SK-N-SH treated with all-trans-retinoic acid at 6 μM for 48 hours (cell line): ENCODE data around the gene CLBA1.

Source experiments
- ARNTL ChIP-seq: fragments of 450-650 bp; formaldehyde crosslinking; IDR thresholded peaks from 2 replicates; pipeline ENCODE4 v1.5.0; 2020; ENCODE audit warnings: low read depth, mild to moderate bottlenecking, moderate library complexity, borderline replicate concordance
- BACH2 ChIP-seq: fragments of 250-450 bp; sonication (Bioruptor Pico); IDR thresholded peaks from 2 replicates; pipeline ENCODE4 v1.9.0; 2021; ENCODE audit warnings: mild to moderate bottlenecking, borderline replicate concordance
- CSRNP3 ChIP-seq: fragments of 250-450 bp; sonication (Bioruptor Pico); IDR thresholded peaks from 2 replicates; pipeline ENCODE4 v1.5.1; 2021; ENCODE audit warnings: mild to moderate bottlenecking, moderate library complexity
- GLIS3 ChIP-seq: fragments of 250-450 bp; sonication (Bioruptor Pico); IDR thresholded peaks from 2 replicates; pipeline ENCODE4 v1.5.0; 2020; ENCODE audit warnings: mild to moderate bottlenecking, moderate library complexity
- POU6F1 ChIP-seq: fragments of 250-450 bp; sonication (Bioruptor Pico); IDR thresholded peaks from 2 replicates; pipeline ENCODE4 v1.8.0; 2021; ENCODE audit warnings: low read depth, mild to moderate bottlenecking, moderate library complexity, borderline replicate concordance
- PPARA ChIP-seq: fragments of 250-450 bp; sonication (Bioruptor Pico); IDR thresholded peaks from 2 replicates; pipeline ENCODE4 v1.5.0; 2020; ENCODE audit warnings: mild to moderate bottlenecking, borderline replicate concordance
- SNAI2 ChIP-seq: fragments of 250-450 bp; sonication (Bioruptor Pico); IDR thresholded peaks from 2 replicates; pipeline ENCODE4 v1.5.0; 2020; ENCODE audit warnings: mild to moderate bottlenecking, moderate library complexity
- TOX ChIP-seq: fragments of 250-450 bp; sonication (Bioruptor Pico); IDR thresholded peaks from 2 replicates; pipeline ENCODE4 v1.8.0; 2021; ENCODE audit warnings: mild to moderate bottlenecking, moderate library complexity, borderline replicate concordance
- ZFP30 ChIP-seq: fragments of 450-650 bp; formaldehyde crosslinking; IDR thresholded peaks from 2 replicates; pipeline ENCODE4 v1.5.0; 2022; ENCODE audit warnings: mild to moderate bottlenecking, moderate library complexity
- ZNF70 ChIP-seq: fragments of 450-650 bp; formaldehyde crosslinking; IDR thresholded peaks from 2 replicates; pipeline ENCODE4 v1.5.0; 2020; ENCODE audit warnings: mild to moderate bottlenecking, moderate library complexity
- ZNF8 ChIP-seq: fragments of 450-650 bp; formaldehyde crosslinking; IDR thresholded peaks from 2 replicates; pipeline ENCODE4 v1.5.0; 2020; ENCODE audit warnings: mild to moderate bottlenecking, moderate library complexity
- TF ChIP-seq, protein P1 (sequence below): fragments of 250-450 bp; sonication (Bioruptor Pico); IDR thresholded peaks from 2 replicates; pipeline ENCODE4 v1.8.0; 2020; ENCODE audit warnings: mild to moderate bottlenecking, moderate library complexity, borderline replicate concordance
- TF ChIP-seq, protein P2 (sequence below): fragments of 250-450 bp; sonication (Bioruptor Pico); IDR thresholded peaks from 2 replicates; pipeline ENCODE4 v1.5.1; 2020; ENCODE audit warnings: low read depth, mild to moderate bottlenecking, moderate library complexity
- TF ChIP-seq, protein P3 (sequence below): fragments of 250-450 bp; sonication (Bioruptor Pico); IDR thresholded peaks from 2 replicates; pipeline ENCODE4 v1.5.0; 2020; ENCODE audit warnings: mild to moderate bottlenecking, moderate library complexity

GRCh38 chr14:105029402-105029801 lies 43.8 kb downstream of the CLBA1 start:
- TF ChIP-seq PPARA (no peak), GLIS3 (CRISPR knock-in tag) (no peak), CSRNP3 (no peak), TOX (no peak), ZFP30 (CRISPR knock-in tag) (no peak), BACH2 (CRISPR knock-in tag) (no peak), ZNF8 (no peak), SNAI2 (CRISPR knock-in tag) (no peak), ZNF70 (CRISPR knock-in tag) (no peak), POU6F1 (CRISPR knock-in tag) (no peak), ARNTL (no peak)
- TF ChIP-seq, protein P1, sequence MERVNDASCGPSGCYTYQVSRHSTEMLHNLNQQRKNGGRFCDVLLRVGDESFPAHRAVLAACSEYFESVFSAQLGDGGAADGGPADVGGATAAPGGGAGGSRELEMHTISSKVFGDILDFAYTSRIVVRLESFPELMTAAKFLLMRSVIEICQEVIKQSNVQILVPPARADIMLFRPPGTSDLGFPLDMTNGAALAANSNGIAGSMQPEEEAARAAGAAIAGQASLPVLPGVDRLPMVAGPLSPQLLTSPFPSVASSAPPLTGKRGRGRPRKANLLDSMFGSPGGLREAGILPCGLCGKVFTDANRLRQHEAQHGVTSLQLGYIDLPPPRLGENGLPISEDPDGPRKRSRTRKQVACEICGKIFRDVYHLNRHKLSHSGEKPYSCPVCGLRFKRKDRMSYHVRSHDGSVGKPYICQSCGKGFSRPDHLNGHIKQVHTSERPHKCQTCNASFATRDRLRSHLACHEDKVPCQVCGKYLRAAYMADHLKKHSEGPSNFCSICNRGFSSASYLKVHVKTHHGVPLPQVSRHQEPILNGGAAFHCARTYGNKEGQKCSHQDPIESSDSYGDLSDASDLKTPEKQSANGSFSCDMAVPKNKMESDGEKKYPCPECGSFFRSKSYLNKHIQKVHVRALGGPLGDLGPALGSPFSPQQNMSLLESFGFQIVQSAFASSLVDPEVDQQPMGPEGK (CRISPR knock-in tag), result no peak
- TF ChIP-seq, protein P2, sequence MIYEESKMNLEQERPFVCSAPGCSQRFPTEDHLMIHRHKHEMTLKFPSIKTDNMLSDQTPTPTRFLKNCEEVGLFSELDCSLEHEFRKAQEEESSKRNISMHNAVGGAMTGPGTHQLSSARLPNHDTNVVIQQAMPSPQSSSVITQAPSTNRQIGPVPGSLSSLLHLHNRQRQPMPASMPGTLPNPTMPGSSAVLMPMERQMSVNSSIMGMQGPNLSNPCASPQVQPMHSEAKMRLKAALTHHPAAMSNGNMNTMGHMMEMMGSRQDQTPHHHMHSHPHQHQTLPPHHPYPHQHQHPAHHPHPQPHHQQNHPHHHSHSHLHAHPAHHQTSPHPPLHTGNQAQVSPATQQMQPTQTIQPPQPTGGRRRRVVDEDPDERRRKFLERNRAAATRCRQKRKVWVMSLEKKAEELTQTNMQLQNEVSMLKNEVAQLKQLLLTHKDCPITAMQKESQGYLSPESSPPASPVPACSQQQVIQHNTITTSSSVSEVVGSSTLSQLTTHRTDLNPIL, result no peak
- TF ChIP-seq, protein P3, sequence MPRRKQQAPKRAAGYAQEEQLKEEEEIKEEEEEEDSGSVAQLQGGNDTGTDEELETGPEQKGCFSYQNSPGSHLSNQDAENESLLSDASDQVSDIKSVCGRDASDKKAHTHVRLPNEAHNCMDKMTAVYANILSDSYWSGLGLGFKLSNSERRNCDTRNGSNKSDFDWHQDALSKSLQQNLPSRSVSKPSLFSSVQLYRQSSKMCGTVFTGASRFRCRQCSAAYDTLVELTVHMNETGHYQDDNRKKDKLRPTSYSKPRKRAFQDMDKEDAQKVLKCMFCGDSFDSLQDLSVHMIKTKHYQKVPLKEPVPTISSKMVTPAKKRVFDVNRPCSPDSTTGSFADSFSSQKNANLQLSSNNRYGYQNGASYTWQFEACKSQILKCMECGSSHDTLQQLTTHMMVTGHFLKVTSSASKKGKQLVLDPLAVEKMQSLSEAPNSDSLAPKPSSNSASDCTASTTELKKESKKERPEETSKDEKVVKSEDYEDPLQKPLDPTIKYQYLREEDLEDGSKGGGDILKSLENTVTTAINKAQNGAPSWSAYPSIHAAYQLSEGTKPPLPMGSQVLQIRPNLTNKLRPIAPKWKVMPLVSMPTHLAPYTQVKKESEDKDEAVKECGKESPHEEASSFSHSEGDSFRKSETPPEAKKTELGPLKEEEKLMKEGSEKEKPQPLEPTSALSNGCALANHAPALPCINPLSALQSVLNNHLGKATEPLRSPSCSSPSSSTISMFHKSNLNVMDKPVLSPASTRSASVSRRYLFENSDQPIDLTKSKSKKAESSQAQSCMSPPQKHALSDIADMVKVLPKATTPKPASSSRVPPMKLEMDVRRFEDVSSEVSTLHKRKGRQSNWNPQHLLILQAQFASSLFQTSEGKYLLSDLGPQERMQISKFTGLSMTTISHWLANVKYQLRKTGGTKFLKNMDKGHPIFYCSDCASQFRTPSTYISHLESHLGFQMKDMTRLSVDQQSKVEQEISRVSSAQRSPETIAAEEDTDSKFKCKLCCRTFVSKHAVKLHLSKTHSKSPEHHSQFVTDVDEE, result no peak
